ENCODE data around the gene S100A16.

S100A16 gene

DNA sequence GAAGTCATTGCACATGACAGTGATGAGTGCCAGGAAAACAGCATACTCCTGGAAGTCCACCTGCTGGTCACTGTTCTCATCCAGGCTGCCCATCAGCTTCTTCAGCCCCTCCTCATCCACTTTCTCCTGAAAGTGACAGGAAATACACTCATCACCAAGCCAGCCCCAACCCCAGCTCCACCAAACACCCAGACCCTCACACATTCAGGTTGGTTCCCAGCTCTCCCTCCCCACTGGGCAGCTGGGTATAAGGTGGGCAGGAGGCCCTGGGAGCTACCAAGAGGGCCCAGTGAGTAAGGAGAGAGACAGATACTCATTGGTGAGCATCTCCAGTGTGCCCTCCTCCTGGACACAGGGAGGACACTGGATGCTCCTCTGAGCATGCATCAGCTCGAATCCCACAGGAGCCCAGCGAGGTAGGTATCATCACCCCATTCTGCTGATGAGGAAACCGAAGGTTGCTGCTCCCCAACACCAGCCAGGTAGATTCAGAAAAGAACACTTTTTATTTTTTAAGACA lies 51.4 kb downstream of the S100A16 start:
- no peak for ATAC-seq (ENCODE audit: low read depth)
- Histone ChIP-seq H3K9me3 (ENCODE audit: severe bottlenecking) (no peaks in the 10 kb centered on the region), H3K27me3 (ENCODE audit: insufficient read depth, poor library complexity, severe bottlenecking) (no peaks in the 10 kb centered on the region), H3K36me3 (ENCODE audit: low read depth) (peaks cover 85% of the 10 kb centered on the region), H3K27ac (ENCODE audit: poor library complexity, severe bottlenecking) (peak overlapping the region; percentile 100), H3K4me1 (ENCODE audit: insufficient read depth, poor library complexity, severe bottlenecking) (peaks cover 3% of the 10 kb centered on the region), H3K4me3 (ENCODE audit: severe bottlenecking) (peak overlapping the region; percentile 54)
- TF ChIP-seq, protein P1, sequence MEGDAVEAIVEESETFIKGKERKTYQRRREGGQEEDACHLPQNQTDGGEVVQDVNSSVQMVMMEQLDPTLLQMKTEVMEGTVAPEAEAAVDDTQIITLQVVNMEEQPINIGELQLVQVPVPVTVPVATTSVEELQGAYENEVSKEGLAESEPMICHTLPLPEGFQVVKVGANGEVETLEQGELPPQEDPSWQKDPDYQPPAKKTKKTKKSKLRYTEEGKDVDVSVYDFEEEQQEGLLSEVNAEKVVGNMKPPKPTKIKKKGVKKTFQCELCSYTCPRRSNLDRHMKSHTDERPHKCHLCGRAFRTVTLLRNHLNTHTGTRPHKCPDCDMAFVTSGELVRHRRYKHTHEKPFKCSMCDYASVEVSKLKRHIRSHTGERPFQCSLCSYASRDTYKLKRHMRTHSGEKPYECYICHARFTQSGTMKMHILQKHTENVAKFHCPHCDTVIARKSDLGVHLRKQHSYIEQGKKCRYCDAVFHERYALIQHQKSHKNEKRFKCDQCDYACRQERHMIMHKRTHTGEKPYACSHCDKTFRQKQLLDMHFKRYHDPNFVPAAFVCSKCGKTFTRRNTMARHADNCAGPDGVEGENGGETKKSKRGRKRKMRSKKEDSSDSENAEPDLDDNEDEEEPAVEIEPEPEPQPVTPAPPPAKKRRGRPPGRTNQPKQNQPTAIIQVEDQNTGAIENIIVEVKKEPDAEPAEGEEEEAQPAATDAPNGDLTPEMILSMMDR (IDR thresholded peaks at IDR 0.05; ENCODE audit: poor library complexity, severe bottlenecking) = no peak
- DNase-seq (ENCODE audit: low spot score) = no peak

DNA sequence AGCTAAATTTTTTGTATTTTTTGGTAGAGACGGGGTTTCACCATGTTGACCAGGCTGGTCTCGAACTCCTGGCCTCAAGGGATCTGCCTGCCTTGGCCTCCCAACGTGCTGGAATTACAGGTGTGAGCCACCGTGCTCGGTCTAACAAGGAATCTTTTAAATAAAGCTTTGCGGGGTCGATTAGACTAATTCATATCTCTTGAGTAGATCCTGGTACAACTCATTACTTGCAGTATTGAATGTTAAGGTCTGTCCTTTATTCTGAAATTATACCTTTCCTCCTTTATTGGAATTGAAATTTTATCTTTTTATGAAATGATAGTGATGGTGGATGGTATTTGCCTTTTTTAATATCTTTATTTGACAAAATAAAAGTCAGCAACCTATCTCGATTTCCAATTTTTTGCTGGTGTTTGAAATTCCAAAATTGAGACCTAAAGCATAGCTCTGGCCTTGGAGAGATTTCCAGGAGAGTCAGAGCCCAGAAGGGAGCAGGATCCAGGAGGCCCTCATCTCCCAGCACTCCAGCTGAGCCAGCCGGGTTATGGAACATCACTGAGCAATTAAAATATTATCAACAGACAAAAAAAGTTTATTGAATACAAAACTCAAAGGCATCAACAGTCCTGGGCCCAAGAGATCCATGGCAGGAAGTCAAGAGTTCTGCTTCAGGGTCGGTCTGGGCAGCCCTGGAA lies 52.0 kb downstream of the S100A16 start:
- peak overlapping the region; percentile 100 for H3K27ac ChIP-seq (ENCODE audit: poor library complexity, severe bottlenecking)
- peaks cover 91% of the 10 kb centered on the region for H3K36me3 ChIP-seq (ENCODE audit: low read depth)
- no peaks in the 10 kb centered on the region for H3K27me3 ChIP-seq (ENCODE audit: insufficient read depth, poor library complexity, severe bottlenecking)
- H3K4me3 ChIP-seq (ENCODE audit: severe bottlenecking) = no peak overlapping the region
- DNase-seq (ENCODE audit: low spot score) (peak; percentile 30), ATAC-seq (ENCODE audit: low read depth) (no peak)
- H3K4me1 ChIP-seq (ENCODE audit: insufficient read depth, poor library complexity, severe bottlenecking) = peaks cover 2% of the 10 kb centered on the region
- TF ChIP-seq, protein P1 (IDR thresholded peaks at IDR 0.05; ENCODE audit: poor library complexity, severe bottlenecking) = no peak
- H3K9me3 ChIP-seq (ENCODE audit: severe bottlenecking) = no peaks in the 10 kb centered on the region

DNA sequence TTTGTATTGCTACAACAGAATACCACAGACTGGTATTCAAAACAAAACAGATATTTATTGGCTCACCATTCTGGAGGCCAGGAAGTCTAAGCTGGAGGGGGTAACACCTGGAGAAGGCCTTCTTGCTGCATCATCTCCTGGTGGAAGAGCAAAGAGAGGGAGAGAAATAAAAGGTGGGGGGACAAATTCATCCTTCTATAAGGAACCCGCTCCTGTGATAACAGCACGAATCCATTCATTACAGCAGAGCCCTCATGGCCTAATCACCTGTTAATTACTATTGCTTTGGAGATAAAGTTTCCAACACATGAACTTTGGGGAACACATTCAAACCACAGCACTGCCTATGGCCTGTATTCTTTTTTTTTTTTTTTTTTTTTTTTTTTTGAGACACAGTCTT lies 52.7 kb downstream of the S100A16 start:
- H3K27ac ChIP-seq (ENCODE audit: poor library complexity, severe bottlenecking) = peak overlapping the region; percentile 100
- H3K4me3 ChIP-seq (ENCODE audit: severe bottlenecking) = no peak overlapping the region
- peaks cover 97% of the 10 kb centered on the region for H3K36me3 ChIP-seq (ENCODE audit: low read depth)
- no peaks in the 10 kb centered on the region for H3K27me3 ChIP-seq (ENCODE audit: insufficient read depth, poor library complexity, severe bottlenecking)
- no peaks in the 10 kb centered on the region for H3K4me1 ChIP-seq (ENCODE audit: insufficient read depth, poor library complexity, severe bottlenecking)
- peak; percentile 20 for ATAC-seq (ENCODE audit: low read depth)
- TF ChIP-seq, protein P1 (IDR thresholded peaks at IDR 0.05; ENCODE audit: poor library complexity, severe bottlenecking) = no peak
- peak; percentile 9 for DNase-seq (ENCODE audit: low spot score)
- no peaks in the 10 kb centered on the region for H3K9me3 ChIP-seq (ENCODE audit: severe bottlenecking)

DNA sequence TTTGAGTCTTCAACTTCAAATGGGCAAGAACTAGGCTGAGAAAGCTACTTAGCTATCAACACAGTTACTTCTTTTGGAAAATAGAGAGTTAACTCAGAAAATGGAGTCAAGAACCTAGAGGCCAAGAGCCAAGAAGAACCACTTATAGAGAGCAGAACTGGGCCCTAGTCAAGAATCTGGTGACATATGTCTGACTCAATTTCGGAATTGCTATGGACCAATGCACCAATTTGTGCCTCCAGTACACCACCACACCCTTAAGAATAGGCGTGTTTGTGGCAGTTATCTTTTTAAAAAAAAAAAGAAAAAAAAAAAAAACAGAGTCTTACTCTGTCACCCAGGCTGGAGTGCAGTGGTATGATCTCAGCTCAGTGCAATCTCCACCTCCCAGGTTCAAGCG lies 55.1 kb downstream of the S100A16 start:
- Histone ChIP-seq H3K4me1 (ENCODE audit: insufficient read depth, poor library complexity, severe bottlenecking) (no peaks in the 10 kb centered on the region), H3K27ac (ENCODE audit: poor library complexity, severe bottlenecking) (peak overlapping the region; percentile 100), H3K36me3 (ENCODE audit: low read depth) (peaks cover 97% of the 10 kb centered on the region), H3K4me3 (ENCODE audit: severe bottlenecking) (no peak overlapping the region), H3K27me3 (ENCODE audit: insufficient read depth, poor library complexity, severe bottlenecking) (no peaks in the 10 kb centered on the region), H3K9me3 (ENCODE audit: severe bottlenecking) (no peaks in the 10 kb centered on the region)
- no peak for ATAC-seq (ENCODE audit: low read depth)
- no peak for DNase-seq (ENCODE audit: low spot score)
- TF ChIP-seq, protein P1 (IDR thresholded peaks at IDR 0.05; ENCODE audit: poor library complexity, severe bottlenecking) = no peak
